Astrocyte of the spinal cord (primary cell): ENCODE data around the gene CDK5.

ENCODE experiments used
- DNase-seq: peaks from one replicate; pipeline ENCODE4 v3.0.0; 2011; ENCODE audit warnings: low read depth, low spot score
- H3K4me3 ChIP-seq: 2 replicates; pipeline ENCODE4 v1.5.1; 2011; ENCODE audit warnings: low read depth, mild to moderate bottlenecking, low read length, moderate library complexity
- in situ Hi-C: cut with HindIII; loops from 2 replicates; pipeline ENCODE4 v1.10.0; 2017; ENCODE audit warnings: low sequenced_read_pairs
- TF ChIP-seq, protein P1 (sequence below): IDR thresholded peaks from 2 replicates; pipeline ENCODE4 v1.5.1; 2012; ENCODE audit warnings: low read depth, mild to moderate bottlenecking, low read length, inconsistent platforms

Gene CDK5

DNA sequence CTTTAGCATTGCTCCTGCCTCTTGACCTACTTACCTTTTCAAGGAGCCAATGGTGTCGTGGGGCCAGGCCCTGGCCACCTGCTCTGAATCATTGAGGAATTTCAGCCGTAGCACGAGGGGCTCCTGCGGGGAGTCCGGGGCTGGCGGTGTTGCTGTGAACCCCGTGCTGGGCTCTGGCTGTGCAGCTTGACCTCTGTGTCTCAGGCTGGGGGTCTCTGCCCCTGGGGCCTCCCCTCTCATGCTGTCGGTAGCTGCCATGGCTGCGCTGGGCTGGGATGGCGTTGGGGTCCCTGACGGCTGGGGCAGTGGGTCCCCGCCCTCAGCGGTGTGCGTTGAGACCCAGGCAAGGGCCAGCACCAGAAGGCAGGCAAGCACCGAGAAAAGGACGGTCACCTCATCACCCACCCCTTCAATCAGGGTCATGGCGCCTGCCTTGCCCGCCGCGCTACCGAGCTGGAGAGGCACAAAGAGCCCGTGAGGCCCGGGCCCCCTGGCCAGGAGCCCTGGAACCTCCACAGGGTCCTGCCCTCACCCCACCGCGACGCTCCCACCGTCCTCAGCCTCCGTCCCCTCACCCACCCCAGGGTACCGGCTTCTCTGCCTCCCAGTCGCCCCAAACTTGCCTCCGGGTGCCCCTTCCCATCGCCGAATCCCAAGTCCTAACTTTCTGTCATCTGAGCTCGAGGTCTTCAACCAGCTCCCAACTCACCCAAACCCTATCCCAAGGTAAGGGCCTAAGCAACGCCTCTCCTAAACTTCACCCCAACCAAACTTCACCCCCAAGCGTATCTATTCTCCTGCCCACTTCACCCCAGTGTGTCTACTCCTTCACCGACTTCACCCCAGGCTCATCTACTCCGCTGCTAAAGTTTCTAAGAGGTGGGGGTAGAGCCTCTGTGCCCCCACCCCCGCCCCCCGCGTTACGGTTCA is 24.7 kb upstream of the CDK5 start:
- in situ Hi-C loops, result no loop called here
- TF ChIP-seq, protein P1, sequence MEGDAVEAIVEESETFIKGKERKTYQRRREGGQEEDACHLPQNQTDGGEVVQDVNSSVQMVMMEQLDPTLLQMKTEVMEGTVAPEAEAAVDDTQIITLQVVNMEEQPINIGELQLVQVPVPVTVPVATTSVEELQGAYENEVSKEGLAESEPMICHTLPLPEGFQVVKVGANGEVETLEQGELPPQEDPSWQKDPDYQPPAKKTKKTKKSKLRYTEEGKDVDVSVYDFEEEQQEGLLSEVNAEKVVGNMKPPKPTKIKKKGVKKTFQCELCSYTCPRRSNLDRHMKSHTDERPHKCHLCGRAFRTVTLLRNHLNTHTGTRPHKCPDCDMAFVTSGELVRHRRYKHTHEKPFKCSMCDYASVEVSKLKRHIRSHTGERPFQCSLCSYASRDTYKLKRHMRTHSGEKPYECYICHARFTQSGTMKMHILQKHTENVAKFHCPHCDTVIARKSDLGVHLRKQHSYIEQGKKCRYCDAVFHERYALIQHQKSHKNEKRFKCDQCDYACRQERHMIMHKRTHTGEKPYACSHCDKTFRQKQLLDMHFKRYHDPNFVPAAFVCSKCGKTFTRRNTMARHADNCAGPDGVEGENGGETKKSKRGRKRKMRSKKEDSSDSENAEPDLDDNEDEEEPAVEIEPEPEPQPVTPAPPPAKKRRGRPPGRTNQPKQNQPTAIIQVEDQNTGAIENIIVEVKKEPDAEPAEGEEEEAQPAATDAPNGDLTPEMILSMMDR, result no peak
- no peak for DNase-seq

DNA sequence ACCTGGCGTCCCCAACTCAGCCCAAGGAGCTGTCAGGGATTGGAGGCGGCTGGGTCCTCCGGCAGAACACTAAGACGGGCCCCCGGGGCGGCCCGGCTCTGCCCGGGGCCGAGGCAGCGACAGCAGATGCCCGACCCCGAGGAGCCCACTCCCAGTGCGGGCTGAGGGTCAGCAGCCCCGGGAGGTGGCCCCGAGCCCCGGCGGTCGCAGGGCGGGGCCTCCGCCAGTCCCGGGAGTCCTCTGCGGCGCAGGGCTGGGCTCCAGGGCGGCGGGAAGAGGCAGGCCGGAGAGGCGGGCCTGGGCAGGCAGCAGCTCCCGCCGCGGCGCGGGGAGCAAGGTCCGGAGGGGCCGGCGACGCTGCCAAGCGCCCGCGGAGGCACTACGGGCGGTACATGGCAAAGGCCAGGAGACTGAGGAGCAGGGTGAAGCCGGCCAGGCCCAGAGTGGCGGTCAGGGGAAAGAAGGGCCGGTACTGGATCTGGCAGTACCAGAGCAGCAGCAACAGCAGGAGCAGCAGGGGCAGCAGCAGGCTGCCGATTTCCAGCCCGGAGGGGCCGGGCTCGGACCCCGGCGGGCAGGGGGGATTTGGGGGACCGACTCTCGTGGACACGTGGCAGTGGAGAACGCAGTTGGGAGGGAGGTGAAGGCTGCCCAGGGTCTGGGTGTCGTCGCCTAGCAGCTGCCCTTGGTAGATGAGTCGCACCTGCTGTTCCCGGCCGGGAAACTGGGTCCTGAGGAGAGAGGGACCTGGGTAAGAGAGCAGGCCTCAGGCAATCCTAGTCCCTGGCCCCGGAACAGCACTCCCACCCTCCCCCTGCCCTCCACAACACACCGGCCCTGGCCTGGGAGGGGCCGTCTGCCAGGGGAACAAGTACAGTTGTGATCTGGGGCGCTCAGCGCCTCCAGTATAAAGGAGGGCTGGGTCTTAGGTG is 23.7 kb upstream of the CDK5 start:
- in situ Hi-C loops, result no loop called here
- TF ChIP-seq, protein P1, result no peak
- no peak for DNase-seq

More for the DNA sequence above, 24.7 kb upstream of the CDK5 start:
- peak overlapping the region; percentile 76 for H3K4me3 ChIP-seq

DNA sequence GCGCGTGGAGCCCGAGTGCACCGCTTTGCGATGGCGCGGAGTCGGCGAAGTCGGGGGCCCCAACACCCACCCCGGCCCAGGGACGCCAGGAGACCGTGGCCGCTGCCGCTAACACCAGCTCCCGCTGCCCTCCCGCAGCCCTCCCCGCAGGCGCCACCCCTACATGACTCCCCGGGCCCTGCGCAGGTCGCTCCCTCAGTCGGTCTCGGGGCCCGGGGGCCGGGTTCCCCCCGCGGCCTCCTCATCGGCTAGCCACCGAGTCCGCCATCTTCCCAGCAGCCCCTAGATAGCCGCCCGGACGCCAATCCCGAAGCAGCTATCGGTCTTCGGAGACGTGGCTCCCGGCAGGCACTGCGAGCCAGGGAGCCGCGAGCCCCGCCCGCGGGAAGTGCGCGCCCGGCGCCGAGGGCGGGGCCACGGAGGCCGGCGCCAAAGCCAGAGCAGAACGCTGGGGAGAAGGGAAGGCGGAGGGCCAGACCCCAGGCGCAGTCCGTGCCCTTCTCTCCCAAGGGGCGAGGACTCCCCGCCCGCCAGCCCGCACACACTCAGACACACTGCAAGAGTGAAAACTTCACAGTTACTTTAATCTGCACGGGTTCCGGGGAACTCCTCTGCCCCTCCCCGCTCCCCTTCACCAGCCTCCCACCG is 22.9 kb upstream of the CDK5 start, which contains the start of gene FASTK:
Gene FASTK, minus strand, starts transcription at position 288 of the 648 bp plus-strand sequence. Its CDS starts 43 bp downstream, at position 245.
- DNase-seq, result peak; percentile 90
- H3K4me3 ChIP-seq, result peak within 1 kb of the TSS; percentile 76
- in situ Hi-C loops, result no loop called here
- TF ChIP-seq, protein P1, result no peak

More for the DNA sequence above, 23.7 kb upstream of the CDK5 start:
- H3K4me3 ChIP-seq, result peak overlapping the region; percentile 25

DNA sequence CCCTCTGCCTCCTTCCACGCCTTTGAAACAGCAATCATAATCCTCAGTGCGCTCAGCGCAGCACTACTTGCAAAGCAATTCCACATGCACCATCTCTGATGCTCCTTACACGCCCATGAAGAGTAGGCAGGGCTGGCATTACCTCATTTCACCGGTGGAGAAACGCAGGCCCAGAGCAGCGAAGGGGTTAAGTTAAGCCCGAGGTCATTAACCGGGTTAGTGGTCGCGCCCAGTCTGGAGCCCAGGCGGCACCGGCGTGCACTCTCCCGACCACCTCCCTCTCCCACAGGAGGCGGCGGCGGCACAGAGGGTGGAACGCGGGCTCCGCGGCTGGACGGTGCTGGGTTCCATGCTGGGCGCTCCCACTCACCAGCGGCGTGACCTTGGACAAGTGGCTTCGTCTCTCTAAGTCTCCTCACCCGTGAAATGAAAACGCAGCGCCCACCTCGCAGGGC is 22.4 kb upstream of the CDK5 start:
- in situ Hi-C loops, result no loop called here
- DNase-seq, result no peak

DNA sequence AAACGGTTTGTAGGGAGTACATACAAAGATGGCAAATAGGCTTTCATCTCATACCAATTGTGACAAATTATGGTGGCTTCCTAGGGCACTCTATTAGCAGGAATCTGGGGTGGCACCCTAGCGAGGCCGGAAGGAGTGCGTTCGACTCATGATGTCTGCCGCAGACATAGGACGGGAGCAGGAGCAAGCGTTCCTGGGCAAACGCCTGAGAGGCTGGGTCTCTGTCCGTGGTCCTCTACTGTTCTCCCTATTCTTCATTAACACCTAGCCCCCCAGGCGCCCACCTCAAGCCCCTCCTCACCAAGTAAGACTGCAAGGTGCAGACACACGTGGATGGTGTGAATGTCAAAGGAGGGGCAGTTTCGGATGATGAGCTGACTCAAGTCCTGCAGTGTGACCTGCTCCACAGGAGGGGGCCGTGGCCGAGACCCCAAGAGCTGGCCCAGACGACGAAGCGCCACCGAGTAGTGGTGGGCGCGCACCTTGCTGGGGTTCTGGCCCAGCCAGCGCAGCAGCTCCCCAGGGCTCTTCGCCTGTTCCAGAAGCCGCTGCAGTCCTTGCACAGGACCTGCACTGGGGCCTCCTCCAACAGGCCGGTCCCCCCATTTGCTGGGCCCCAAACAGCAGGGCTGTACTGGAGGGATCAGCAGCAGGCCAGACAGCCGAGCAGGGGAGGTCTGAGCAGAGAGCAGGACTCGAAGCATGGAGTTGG is 21.7 kb upstream of the CDK5 start:
- in situ Hi-C loops, result no loop called here
- DNase-seq, result no peak
- H3K4me3 ChIP-seq, result peak overlapping the region; percentile 76
- TF ChIP-seq, protein P1, result no peak

More for the DNA sequence above, 22.4 kb upstream of the CDK5 start:
- TF ChIP-seq, protein P1, result no peak
- peak overlapping the region; percentile 76 for H3K4me3 ChIP-seq
